Islet of Langerhans (tissue), 1 donor: ENCODE data around the gene ELOVL6.

Experiments
- FAIRE-seq: peaks from one replicate; lab custom pipeline; 2011; peaks lifted over from hg19 to GRCh38; lab: Jason Lieb, UNC

Gene ELOVL6

DNA sequence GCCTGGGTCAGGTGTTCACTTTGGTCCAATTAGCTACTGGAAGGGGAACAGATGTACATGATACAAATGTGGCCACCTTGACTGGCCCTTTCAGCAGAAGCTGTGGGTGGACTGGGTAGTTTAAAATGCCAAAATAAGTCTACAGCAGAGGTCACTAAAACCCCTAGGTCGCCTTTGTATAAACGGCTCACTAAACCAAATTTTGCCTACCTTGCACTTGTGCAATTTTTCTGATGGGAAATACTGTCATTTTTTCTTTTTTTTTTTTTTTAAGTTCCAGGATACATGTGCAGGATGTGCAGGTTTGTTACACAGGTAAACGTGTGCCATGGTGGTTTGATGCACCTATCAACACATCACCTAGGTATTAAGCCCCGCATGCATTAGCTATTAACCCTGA lies 176.0 kb downstream of the ELOVL6 start:
- no peak for FAIRE-seq

DNA sequence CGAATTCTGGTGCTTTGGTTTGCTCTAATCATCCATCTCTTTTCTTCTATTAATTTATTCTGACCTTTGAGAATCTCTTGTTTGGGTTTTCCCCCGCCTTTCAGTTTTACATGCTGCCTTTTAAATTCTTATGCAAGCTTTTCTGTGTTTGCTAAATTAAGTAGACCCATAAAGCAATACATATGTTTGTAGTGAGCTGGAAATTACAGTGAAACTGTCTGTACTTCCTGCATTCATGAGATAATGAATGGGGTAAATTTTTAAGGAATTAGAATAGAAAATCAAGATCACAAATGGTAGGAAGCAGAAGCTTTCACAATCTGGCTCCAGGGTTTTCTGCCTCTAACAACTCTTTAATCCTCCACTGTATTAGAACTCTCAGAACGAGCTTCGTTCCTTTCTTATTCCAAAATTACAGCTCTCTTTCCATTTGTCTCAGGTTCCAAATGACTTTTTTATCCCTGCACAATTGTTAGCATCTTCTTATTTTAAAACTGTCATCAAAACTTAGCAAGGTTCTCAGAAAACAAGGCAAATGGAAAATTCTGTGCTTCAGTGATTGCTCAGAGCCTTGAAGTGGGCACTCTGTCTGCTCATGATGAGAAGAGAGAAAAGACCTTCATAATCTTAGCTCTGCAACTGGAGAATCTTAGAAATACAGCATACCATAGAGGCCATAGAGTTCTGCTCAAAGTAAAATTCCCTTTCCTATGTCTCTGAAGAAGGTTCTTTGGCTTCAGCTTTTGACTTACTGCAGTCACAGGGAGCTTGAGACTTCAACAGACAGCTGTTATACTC lies 177.6 kb downstream of the ELOVL6 start:
- FAIRE-seq: no peak

DNA sequence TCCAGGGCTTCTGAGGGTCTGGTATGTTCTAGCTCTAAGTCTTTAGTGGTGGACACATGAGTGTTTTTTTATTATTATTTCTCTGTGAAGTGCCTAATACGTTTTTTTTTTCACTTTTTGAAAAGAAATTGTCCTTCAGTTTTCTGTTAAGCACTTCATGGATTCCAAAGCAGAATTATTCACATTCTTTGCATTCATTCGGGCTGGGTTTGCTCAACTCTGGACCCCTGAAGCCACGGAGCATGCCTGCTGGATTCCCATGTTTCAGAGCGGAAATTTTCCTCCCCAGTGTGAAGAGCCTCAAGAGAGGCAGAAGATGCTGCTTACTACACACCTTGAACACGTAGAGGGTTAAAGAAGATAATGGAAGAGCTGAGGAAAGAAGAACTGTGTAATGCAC lies 178.3 kb downstream of the ELOVL6 start:
- FAIRE-seq: no peak

DNA sequence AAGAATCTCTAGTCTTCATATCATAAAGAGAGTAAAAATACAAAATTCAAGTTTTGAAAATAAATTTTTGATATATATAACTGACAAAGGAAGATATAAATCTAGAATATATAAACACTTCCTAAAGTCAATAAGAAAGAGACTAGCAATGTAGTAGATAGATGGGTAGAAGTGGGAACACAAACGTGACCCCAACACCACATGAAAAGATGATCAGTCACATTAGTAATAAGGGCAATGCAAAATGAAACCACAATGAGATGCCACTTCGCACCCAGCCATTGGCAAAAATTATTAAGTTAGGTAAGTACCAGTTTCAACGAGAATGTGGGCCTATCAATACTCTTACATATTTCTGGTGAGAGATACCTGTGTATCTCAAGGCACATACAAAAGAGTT lies 179.3 kb downstream of the ELOVL6 start:
- no peak for FAIRE-seq

DNA sequence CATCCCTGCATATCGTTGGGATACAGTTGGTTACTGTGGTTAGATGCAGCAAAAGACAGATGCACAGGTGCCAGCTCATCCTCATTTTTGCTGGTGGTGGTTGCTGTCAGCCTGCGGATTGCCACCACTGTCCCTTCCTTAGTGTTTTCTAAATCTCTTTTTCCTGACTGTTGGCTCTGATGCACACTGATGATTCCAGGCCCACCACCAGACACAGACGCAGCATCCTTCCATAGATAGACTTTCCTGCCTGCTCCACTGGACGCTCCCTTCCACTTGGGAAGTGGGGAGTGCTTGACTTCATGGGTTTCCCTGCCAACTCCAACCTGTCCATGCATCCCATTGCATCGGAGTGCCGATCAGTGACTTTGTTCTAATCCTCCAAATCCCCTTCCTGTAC lies 184.2 kb downstream of the ELOVL6 start:
- no peak for FAIRE-seq

DNA sequence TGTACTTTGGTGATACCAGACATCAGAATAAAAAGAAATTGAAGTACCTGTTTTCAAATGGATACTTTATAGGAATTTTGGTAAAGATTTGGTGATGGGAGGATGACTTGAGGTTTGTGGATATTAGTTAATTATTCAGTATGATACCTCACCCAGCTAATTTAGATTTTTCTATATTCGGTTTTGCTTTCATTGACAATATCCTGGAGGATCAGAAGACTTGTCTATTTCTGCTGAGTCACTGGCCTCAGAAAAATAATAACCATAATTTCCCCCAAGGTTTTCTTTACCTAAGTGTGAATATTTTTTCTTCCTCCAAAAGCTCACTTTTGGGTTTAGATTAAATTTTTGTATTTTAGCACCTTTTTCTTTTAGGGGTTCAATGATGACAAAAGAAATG lies 185.5 kb downstream of the ELOVL6 start:
- no peak for FAIRE-seq

DNA sequence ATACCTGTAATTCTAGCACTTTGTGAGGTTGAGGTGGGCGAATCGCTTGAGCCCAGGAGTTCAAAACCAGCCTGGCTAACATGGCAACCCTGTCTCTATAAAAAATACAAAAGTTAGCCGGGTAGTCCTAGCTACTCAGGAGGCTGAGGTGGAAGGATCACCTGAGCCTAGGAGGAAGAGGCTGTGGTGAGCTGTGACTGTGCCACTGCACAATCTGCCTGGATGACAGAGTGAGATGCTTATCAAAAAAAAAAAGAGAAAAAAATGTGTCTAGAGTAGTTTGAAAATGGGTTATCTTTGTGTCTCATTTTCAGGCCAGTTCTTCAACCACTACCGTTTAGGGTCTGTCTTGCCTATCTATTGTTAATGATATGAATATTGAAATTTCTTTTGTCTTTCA lies 187.6 kb downstream of the ELOVL6 start:
- no peak for FAIRE-seq

DNA sequence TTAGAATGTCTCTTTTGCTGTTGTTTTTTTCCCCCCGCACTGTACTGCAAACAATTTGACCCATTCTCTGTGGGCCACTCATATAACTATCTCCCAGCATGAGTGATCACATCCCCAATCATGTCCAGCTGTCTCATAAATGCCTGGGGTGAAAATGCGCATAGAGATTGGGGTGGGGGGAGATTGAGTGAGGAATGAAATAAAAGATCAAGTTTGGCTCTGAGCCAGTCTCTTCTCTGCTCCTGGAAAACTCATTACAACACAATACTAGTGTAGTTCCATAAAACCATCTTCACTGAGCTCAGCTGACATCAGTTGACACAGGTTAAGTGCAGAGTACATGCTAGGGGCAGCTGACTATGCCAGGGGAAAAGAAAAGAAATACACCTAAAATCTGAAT lies 188.9 kb downstream of the ELOVL6 start:
- no peak for FAIRE-seq

DNA sequence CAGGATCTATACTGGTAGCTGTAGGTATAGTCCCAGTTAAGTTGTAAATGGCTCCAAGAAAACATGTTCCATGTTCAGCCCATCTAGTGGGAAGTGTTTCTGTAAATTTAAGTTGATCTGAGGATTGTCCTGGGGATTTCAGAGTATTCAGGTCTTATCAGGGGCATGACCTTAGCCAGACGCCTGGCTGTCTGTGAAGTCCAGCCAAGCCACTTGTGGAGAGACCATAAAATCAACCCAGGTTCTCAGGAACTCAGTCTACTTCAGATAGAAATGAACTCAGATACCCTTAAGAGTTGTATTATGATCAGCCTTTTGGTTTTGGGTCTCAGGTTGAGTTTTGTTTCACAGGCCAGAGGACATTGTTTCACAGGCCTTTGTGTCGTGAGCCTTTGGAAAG lies 189.9 kb downstream of the ELOVL6 start:
- FAIRE-seq: no peak

DNA sequence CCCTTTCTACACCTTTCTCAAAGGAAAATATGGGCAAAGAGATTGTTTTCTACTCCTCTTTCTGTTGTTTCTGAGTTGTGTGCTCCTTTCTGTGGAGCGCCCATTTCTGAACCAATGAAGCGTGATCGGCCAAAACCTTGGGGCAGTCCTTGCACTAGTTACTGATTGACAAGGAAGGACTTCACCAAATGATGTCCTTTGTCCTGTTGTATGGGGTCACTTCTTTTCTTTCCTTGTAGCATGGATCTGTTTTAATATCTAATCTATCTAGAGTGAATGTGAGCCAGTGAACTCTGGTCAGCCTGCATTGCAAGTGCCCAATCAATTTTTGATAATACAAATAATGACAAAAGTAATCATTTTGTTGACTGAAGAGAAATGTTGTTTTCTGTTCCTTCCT lies 191.2 kb downstream of the ELOVL6 start:
- FAIRE-seq: no peak

DNA sequence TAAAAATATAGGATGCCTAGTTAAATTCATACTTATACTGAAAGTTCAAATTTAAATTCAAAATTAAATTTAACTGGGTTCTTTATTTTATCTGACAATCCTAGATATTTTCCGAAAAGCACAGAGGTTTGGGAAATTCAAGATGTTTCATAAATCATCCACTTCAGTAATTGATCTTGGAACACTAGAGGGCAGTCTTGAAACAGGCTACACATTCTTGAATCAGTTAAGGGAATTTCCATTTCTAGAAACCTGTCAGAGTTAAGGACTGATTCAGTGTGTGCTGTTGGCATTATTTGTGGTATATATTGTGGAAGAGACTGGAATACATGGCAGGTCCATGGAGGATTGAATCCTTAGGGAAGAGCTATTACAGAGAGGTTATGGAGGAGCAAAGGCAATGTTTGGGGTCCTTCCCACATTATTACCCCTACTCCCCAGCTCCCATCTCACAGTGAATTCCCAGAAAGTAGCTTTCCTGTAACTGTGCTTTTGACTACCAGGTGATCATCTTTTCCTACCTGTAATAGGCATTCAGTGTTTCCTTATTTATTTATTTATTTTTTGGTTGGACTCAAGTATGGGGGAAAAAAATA lies 192.9 kb downstream of the ELOVL6 start:
- FAIRE-seq: peak; percentile 100

DNA sequence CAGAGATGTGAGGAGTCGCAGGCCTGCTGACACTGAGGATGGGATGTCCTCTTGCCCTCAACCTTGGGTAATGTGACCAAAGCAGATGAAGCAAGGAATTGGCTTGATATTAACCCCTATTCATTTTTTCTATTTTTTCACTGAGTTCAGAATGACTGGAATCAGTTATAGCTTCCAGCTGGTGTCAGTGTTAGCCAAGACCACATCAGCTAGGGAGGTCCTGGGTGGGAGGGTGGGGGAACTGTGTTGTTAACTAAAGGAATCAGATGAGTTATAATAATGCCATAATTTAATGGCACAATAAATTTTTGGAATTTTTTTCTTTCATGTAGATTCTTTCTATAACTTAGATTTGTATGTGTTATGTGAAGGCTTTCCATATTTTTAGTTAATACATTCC lies 193.9 kb downstream of the ELOVL6 start:
- FAIRE-seq: no peak

DNA sequence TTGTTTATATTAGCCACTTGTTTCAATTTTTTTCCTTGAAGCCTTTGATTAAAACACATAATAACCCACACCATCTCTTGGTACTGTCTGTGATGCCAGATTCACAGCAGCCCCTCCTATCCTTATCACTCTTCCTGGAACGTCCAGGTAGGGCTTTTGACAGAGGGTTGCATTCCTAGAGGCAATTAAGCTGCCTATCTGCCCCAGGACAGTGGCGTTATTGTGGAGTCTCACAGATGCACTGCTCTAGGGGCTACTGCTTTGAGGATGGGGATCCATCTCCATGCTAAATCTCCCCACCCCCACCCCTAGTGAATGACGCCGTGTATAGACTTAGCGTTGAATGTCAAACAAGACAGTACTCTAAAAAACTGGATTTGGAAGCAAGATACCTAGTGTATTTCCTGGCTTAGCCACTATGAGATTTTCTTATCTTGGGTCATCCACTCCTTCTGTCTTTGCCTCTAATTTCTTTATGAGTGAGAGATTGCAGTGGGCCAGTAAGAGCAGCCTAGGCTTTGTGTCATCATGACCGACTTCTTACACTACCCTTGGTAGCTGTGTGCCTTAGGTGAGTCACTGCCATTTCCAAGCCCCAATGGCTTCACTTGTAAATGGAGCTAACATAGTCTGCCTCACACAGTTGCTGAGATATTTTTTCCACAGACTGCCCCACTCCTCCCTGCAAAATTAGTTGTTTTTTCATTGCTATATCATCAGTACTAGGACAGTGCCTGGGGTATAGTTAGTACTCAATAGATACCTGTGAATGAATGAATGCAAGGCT lies 194.8 kb downstream of the ELOVL6 start:
- FAIRE-seq: no peak

DNA sequence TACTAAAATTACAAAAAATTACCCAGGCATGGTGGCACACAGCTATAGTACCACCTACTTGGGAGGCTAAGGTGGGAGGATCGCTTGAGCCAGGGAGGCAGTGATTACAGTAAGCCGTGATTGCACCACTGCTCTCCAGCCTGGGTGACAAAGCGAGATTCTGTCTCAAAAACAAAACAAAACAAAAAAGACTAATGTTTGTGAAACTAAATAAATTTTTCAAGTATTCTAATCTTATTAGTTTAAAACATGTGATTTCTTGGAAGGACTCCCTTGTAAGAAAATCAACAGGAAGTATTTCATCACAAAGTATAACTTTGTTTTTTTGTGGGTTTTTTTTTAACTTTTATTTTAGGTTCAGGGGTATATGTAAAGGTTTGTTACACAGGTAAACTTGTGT lies 196.1 kb downstream of the ELOVL6 start:
- no peak for FAIRE-seq

DNA sequence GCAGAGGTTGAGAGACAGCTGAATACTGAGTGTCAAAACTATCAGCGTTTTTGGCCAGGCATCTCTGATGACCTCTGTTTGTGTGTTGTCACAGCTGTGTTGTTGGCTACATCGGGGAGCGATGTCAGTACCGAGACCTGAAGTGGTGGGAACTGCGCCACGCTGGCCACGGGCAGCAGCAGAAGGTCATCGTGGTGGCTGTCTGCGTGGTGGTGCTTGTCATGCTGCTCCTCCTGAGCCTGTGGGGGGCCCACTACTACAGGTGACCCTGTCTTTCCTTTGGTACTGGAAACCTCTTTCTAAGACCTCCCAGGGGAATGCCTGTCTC lies 198.9 kb downstream of the ELOVL6 start:
- FAIRE-seq: no peak

DNA sequence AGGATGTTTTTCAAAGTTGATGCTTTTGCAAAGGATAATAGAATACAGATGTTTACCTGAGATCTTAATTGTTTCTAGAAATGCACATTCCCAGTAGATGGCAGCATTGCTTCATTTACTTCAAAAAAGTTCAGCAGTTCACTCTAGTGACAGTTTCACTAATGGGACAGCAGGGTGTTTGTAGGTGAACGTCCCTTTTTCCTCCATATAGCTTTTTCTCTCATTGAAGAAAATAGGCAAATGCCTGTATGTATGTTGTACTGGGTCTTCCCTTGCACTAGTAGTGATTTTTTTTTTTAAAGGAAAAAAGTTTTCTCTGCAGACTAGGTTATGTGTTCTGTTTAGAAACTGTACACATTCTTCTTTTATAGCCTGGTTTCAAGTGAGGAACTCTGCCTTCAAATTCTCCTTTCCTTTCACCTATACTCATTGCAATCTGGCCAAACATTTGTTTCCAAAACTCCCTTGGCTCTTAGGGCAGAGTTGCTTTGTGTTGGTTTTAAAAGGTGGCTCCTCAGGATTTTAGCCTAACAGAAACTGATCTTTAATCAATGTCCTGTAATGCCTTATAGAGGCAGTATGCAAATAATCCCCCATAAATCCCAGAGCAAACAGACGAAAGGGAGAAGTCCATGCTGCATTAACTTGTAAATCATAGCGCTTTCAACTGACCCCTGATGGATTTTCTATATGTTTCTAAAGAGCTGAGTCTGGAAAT lies 199.4 kb downstream of the ELOVL6 start:
- peak; percentile 99 for FAIRE-seq

DNA sequence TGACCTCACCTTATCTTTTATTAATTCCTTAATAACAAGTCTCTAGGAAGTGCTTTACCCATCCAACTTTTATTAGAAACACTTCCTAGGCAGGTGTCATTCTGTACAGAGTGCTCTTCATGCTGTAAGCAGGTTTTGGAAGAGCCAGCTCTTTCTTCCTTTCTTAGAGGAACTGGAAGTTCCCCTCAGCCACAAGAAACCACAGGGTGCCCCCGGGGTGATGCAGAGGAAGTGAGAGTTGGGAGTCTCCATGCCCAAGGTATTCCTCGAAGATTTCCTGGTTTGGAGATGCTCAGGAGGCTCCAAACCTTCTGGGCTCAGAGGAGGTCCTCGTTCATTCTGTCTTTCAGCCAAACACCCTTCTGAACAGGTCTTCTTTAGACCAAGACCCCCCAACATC lies 201.9 kb downstream of the ELOVL6 start:
- no peak for FAIRE-seq
